Erythroblast (primary cell): ENCODE data around the gene BLNK.
A peak's percentile ranks its signal among the peaks of the same experiment; 100 is the strongest.

Experiments
- DNase-seq, 2 experiments: peaks; one replicate each; lab custom pipeline; 2025; lab: John Stamatoyannopoulos, UW
- GATA1 ChIP-seq: IDR thresholded peaks from 2 replicates; pipeline ENCODE4 v1.6.1; 2011; ENCODE audit warnings: low read depth, mild to moderate bottlenecking, control low read depth, low read length, moderate library complexity
- POLR2A ChIP-seq: IDR thresholded peaks from 2 replicates; pipeline ENCODE4 v1.6.1; 2011; ENCODE audit warnings: mild to moderate bottlenecking, low read length

The BLNK gene

DNA sequence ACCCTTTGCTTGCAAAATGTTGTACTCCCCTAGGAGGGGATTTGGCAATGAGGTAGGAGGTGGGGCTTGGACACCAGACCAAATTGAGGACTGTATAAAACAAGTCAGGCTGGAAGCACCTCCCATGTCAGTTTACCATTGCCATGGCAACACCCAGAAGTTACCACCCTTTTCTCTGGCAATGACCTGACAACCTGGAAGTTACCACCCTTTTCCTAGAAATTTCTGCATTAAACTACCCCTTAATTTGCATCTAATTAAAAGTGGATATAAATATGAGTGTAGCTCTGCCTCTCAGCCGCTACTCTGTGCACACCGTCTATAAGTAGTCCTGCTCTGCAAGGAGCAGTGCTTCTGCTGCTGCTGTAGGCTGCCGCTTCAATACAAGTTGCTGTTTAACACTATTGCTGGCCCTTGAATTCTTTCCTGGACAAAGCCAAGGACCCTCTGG lies 7.8 kb upstream of the BLNK start:
- peak; percentile 13 to 16 for DNase-seq
- TF ChIP-seq POLR2A: no peak
- no peak for TF ChIP-seq GATA1

DNA sequence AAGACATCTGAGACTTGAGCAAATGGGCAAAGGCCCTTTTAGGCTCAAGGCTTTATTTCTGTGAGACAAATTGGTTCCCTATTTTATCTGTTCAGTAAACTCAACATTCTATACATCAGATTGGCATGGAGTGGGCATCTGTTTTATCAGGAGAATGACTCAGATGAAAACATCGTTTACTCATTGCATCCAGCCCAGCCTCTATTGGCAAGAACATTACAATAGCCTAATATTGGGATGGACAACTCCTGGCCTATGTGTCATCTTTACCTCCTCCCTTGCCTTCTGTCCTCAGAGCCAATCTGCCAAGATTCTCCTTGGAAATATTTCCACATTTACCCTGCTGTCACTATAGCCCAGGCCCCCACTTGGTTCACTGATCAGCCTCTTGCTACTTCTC lies 5.5 kb upstream of the BLNK start:
- TF ChIP-seq GATA1 (no peak), POLR2A (no peak)
- no peak for DNase-seq

- TF ChIP-seq POLR2A (no peak), GATA1 (no peak)
Observed at GRCh38 chr10:96276426-96276825, 5.1 kb upstream of the BLNK start.

GRCh38 chr10:96275685-96276418 lies 4.5 kb upstream of the BLNK start:
- no peak for DNase-seq
- no peak for TF ChIP-seq POLR2A
- no peak for TF ChIP-seq GATA1

More at GRCh38 chr10:96276426-96276825, 5.1 kb upstream of the BLNK start:
- DNase-seq: no peak

DNA sequence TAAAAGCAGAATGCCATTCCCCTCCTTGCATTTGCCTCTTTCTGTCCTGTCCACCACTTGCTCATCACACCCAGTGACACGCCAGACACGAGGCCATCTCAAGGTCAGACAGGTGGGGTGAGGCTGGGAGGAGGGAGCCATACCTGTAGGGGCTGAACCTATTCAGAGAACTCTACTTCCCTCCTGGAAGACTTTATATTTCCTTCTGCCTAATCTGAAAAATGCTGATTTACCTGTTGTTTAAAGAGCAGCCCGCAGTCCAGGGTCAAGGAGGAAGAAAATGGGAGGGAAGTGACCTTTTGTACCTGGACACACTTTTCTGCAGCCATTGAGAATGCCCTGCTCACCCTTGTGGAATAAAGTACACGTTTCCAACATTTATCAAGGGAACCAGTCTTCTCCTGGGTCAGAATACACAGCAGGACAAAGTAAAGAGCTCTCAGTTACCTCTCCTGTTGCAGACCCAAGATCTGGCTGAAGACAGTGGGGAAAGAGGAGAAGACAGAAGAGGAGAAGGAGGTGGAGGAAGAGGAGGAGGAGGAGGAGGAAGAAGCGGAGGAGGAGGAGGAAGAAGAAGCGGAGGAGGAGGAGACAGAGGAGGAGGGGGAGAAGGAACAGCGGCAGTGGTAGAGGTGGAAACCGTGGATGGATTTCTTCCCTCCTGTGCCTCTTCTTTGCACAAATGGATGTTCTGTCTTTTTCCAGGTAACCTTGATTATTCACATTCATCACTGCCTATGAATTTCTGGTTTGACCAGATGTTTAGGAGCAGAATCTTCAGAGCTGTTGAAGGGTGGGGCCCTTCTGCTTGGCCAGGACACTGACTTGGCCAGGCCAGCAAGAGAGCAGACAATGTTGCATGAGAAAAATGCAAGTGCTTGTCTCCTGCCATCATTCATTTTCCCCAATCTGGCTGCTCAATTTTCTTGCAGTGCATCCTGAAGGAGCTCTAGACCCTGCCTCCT lies 1.2 kb upstream of the BLNK start:
- TF ChIP-seq GATA1 (no peak), POLR2A (no peak)
- no peak for DNase-seq

- TF ChIP-seq GATA1 (no peak), POLR2A (no peak)
- no peak for DNase-seq
Observed at GRCh38 chr10:96270571-96270970, 798 bp downstream of the BLNK start.

DNA sequence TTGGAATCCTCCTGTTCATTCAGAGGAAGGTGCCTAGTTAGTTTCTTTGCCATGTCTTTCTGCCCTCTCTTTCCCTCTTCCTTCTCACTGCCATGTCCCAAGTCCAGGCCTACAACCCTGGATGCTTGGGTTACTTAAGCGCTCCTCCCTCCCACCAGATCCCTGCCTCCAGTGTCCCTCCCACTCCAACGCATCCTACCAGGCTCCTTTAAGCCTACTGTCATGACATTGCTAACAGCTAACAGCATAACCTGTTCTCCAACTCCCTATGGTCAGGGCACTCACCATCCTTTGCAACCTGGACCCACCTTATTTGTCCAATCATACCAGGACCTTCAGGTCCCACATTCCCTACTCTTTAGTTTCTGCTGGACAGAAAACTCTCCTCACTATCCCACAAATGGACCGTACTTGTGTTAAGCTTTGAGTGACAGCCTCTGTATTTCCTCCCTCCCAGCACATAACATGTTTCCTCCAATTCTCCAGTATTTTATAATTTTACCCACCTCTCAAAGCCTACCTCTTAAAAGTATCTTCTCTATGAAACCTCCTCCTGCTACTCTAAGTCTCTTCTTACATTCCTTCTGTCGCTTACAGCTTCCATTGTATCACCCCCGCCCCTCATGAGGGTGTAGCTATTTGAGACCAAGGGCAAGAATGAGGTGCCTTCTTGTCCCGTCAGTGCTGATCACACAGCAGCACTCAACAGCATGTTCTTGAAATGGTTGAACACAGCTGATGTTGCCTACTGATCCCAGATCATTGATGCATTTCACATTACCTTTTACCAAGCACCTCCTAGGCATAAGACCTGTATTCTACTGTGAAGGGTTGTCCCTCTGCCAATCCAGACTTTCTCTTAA lies 1.7 kb downstream of the BLNK start:
- no peak for TF ChIP-seq GATA1

GRCh38 chr10:96268341-96268909 lies 2.9 kb downstream of the BLNK start:
- no peak for DNase-seq
- TF ChIP-seq POLR2A: no peak

More for the DNA sequence above, 1.7 kb downstream of the BLNK start:
- no peak for DNase-seq

- TF ChIP-seq GATA1: no peak
- no peak for TF ChIP-seq POLR2A
- DNase-seq: no peak
Observed at GRCh38 chr10:96267234-96267705, 4.1 kb downstream of the BLNK start.

GRCh38 chr10:96266118-96266770 lies 5.1 kb downstream of the BLNK start:
- no peak for DNase-seq
- TF ChIP-seq GATA1 (no peak), POLR2A (no peak)

DNA sequence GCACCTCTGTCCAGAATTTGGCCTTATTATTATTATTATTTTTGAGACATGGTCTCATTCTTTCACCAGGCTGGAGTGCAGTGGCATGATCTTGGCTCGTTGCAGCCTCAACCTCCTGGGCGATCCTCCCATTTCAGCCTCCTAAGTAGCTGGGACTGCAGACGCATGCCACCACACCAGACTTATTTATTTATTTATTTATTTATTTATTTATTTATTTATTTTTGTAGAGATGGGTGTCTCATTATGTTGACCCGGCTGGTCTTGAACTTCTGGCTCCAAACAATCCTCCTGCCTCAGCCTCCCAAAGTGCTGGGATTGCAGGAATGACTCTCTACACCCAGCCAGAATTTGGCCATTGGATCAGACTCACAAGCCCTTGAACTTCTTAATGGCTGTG lies 6.4 kb downstream of the BLNK start:
- no peak for TF ChIP-seq POLR2A
- no peak for TF ChIP-seq GATA1
- DNase-seq: no peak

GRCh38 chr10:96263669-96264068 lies 7.7 kb downstream of the BLNK start:
- no peak for DNase-seq
- no peak for TF ChIP-seq GATA1
- no peak for TF ChIP-seq POLR2A
